Stimulated activated CD4-positive, alpha-beta T cell treated with anti-CD3 and anti-CD28 coated beads, Interleukin-4, amount 100 ng/mL, for 24 hours (primary cell): ENCODE results near the gene KRT74.

Experiments
- DNase-seq: peaks from one replicate; pipeline ENCODE4 v3.0.0-alpha.2; 2020

KRT74 gene

DNA sequence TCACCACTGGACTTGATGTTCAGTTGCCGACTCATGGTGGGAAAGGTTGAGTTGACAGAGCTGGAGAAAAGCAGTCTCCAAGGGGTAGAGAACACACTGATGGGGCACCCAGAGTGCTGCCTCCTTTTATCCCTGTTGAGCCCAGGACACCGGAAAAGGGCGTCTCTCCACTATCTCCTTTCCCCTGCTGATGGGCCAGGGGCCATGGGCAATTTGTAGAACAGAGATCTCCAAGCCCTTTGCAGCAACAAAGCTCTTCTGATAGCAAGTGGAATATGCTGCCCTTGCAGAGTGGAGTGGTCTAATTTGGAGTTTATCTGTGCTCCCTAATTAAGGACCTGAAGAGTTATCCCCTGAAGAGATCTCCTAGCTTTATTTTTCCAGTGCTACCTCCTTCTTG, at the start of gene KRT74:
Gene KRT74 (minus strand): TSS at position 101 of the 400 bp plus-strand sequence. CDS start 66 bp downstream, at position 35.
- DNase-seq, result no peak

- no peak for DNase-seq
Observed at GRCh38 chr12:52622349-52622748, 48.7 kb upstream of the KRT74 start.

DNA sequence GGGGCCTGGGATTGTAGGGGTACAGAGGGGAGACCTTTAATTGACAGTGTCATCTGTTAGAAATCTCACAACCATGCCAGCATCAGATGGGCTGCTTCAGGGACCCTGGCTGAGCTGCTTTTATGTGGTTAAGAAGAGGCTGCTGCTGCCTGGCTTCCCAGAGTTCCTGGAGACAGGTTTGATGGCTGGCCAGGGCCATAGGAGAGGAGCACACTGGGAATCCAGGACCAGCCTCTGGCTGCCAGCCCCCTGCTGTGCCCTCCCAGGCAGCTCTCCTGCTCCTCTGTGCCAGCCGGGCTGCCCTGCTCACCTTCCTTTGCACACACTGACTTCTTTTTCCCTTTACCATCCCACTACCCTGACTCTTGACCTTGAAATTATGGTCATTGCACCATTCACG, 45.2 kb upstream of the KRT74 start:
- no peak for DNase-seq

GRCh38 chr12:52618216-52618615, 44.6 kb upstream of the KRT74 start, which contains the start of gene KRT73:
Gene KRT73, minus strand, starts transcription at chr12:52618559. Its CDS starts 35 bp downstream, at chr12:52618524.
- DNase-seq, result no peak

- no peak for DNase-seq
Observed at GRCh38 chr12:52617403-52617785, 43.8 kb upstream of the KRT74 start.

DNA sequence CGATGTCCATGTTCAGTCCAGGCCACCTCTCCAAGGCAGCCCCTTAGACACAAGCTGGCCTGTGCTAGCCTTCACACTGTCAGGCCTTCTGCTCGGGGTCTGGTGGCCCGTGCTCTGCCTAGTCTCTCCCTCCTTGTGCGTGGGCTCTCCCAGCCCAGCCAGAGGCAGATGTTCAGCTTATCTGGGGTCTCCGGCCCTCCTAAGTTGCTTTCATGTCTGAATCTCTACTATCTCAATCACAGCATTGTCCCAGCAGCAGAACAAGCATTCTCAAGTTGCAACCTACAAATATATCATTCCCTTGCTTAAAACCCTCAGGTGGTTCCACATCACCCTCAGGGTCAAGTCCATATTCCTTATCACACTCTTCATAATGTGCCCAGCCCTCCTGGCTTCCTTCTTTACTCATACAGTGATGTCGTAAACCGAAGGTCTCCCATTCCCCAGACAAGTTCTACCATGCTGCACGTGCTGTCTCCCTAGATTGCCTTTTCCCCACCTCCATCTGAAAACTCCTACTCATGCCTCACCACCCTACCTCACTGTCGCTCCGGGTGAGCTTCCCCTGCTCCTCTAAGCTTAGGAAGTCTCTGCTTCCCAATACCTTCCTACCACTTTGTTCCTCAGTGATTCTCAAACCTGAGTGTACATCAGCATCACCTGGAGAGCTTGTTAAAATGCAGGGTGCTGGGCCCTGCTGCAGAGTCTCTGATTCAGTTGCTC, 43.2 kb upstream of the KRT74 start:
- DNase-seq, result no peak

GRCh38 chr12:52615912-52616311, 42.3 kb upstream of the KRT74 start:
- no peak for DNase-seq

GRCh38 chr12:52615208-52615868, 41.7 kb upstream of the KRT74 start:
- DNase-seq, result peak; percentile 49

GRCh38 chr12:52614381-52615207, 41.0 kb upstream of the KRT74 start:
- no peak for DNase-seq

DNA sequence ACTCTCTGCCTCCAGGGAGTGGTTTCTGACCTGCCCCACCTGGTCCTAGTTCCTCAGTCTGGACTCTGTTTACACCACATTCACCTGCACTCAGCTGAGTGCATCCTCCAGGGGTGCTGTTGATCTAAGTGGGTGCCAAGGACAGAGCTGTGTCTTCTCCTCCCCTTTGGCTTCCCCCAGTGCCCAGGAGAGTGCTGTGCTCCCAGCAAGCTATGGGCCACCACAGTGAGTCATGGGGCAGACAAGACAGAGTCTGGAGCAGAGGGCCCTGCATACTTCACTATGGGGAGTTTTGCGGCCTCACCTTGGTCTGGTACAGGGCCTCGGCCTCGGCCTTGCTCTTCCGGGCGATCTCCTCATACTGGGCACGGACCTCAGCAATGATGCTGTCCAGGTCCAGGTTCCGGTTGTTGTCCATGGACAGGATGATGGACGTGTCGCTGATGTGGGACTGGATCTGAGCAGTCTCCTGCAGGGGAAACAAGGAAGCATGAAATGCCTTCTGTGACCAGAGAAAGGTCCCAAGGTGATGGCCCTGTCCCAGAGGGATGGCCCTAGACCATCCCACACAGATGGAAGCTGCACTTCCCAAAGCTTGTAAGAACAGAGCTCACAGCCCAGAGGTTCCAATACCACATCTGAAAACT, 39.9 kb upstream of the KRT74 start:
- no peak for DNase-seq

- DNase-seq, result no peak
Observed at GRCh38 chr12:52612431-52613383, 39.1 kb upstream of the KRT74 start.

DNA sequence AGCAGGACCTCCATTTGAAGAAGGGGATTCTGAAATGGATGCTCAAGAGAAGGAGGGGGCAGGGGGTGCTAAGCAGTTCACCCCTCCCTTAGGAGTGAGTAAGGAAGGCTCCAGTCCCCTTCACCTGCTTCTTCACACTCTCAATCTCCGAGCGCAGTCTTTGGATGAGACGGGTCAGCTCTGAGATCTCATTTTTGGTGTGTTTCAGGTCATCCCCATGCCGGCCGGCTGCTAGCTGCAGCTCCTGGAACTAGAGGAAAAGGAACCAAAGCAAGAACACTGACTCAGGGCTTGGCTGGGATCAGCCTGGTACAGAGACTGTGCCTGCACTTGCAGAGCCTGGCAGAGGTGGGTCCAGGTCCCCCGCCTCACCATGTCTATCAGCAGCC, 37.4 kb upstream of the KRT74 start:
- no peak for DNase-seq

GRCh38 chr12:52608826-52609630, 35.4 kb upstream of the KRT74 start:
- no peak for DNase-seq

DNA sequence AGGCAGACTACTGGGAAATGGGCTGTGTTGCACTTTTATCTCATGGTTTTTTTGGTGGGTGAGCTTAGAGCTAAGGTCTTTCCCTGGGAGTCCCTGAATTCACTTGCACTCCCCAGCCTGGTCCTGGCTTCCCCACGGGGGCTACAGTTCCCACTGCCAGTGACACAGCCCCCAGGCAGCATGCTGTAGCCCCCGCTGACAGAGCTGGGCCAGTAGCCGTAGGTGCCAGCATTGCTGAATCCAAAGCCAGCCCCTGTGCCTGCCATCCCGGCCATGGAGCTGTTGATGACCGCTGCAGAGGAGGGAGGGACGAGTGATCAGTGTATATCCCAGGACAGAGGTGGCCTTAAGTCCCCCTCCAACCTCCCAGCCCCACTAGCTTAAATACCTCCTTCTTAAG, 34.5 kb upstream of the KRT74 start:
- DNase-seq, result no peak

GRCh38 chr12:52607314-52607713, 33.7 kb upstream of the KRT74 start:
- DNase-seq, result no peak

DNA sequence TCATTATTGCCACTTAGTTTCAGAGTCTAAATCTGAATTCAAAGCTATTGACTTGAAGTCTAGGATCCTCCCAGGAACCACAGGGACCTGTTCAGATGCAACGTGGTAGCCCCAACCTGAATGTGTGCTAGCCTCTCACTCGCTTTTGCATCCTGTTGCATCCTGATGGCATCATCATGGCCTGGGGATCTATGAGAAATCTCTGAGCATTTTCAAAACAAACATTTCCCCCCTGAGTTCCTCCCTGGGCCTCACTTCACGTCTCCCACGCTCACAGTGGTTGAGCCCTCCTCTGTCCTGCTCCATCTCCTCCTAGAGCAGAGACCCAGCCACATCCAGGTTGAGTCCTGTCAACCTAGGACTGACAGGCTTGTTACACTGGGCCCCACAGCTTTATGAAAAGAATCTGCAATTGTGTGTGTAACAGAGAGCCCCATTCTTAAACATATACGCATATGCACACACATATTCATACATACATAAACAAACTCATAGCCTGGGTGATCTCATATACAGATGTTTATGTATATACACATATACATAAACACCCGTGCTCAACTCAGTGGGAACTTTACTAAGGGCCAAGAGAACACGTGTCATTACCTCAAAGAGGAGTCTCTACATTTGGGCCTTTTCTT, 33.1 kb upstream of the KRT74 start:
- DNase-seq, result no peak

DNA sequence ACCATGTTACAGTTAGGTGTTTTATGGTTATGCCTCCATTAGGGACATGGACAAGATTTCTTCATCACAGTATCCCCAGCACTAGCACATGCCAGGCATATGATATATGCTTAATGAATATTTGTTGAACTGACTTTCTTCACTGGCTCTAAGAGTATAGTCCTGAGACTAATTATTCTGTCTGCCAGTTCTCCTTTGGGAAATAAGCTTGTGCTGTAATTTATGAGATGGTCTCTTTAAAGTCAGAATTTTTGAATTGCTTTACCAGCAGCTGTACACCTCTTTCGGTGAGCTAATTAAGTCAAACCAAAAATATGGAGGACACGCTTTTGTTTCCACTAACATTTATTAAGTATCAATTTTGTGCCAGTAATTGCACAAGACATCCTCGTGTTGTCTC, 32.5 kb upstream of the KRT74 start:
- no peak for DNase-seq

GRCh38 chr12:52605542-52605941, 31.9 kb upstream of the KRT74 start:
- no peak for DNase-seq

DNA sequence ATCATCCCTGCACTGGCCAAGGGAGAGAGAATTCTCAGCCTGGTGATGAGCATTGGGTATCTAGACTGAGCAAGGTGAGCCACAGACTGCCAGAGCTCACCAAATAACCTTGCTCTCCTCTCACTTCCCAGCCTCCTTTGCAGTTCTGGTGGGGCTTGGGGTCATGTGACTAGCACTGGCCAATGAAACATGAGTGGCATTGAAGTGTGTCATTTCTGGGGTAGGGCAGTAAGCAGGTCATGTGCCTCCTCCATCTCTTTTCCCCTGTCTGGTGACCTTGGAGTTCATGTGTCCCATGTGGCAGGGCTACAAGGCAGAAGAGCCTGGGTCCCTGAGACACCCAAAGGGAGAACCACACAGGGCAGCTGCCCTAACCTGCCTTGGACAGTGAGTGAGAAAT, 31.2 kb upstream of the KRT74 start:
- no peak for DNase-seq

- peak; percentile 33 for DNase-seq
Observed at GRCh38 chr12:52603314-52603713, 29.7 kb upstream of the KRT74 start.

GRCh38 chr12:52602552-52602951, 28.9 kb upstream of the KRT74 start:
- DNase-seq, result no peak
